SH-SY5Y (cell line): ENCODE measurements around the gene BARX1.

Source experiments
- GATA2 ChIP-seq: IDR thresholded peaks from 2 replicates; pipeline ENCODE4 v1.6.1; 2011; ENCODE audit warnings: mild to moderate bottlenecking, low read depth, low read length
- GATA3 ChIP-seq: IDR thresholded peaks from 2 replicates; pipeline ENCODE4 v1.6.1; 2011; ENCODE audit warnings: low read depth, mild to moderate bottlenecking, low read length, moderate library complexity

The BARX1 gene

GRCh38 chr9:93950619-93951601, 4.2 kb downstream of the BARX1 start:
- TF ChIP-seq GATA3 (no peak), GATA2 (no peak)

- TF ChIP-seq GATA2 = no peak
- TF ChIP-seq GATA3 = no peak
Observed at GRCh38 chr9:93949694-93950449, 5.3 kb downstream of the BARX1 start.

GRCh38 chr9:93949073-93949693, 6.0 kb downstream of the BARX1 start:
- TF ChIP-seq GATA2 (no peak), GATA3 (no peak)

GRCh38 chr9:93948441-93949072, 6.6 kb downstream of the BARX1 start:
- TF ChIP-seq GATA3 (no peak), GATA2 (no peak)

GRCh38 chr9:93947409-93948070, 7.6 kb downstream of the BARX1 start:
- TF ChIP-seq GATA2 (no peak), GATA3 (no peak)

- TF ChIP-seq GATA2 = no peak
- no peak for TF ChIP-seq GATA3
Observed at GRCh38 chr9:93946338-93946712, 8.8 kb downstream of the BARX1 start.

GRCh38 chr9:93945400-93946337, 9.5 kb downstream of the BARX1 start:
- TF ChIP-seq GATA2 = no peak
- no peak for TF ChIP-seq GATA3

- TF ChIP-seq GATA3 = no peak
- no peak for TF ChIP-seq GATA2
Observed at GRCh38 chr9:93944011-93944410, 11.1 kb downstream of the BARX1 start.

- TF ChIP-seq GATA2 (no peak), GATA3 (no peak)
Observed at GRCh38 chr9:93942161-93942560, 13.0 kb downstream of the BARX1 start.

GRCh38 chr9:93941493-93941892, 13.7 kb downstream of the BARX1 start:
- no peak for TF ChIP-seq GATA3
- no peak for TF ChIP-seq GATA2

GRCh38 chr9:93940951-93941350, 14.2 kb downstream of the BARX1 start:
- no peak for TF ChIP-seq GATA2
- no peak for TF ChIP-seq GATA3

GRCh38 chr9:93937193-93937592, 18.0 kb downstream of the BARX1 start:
- TF ChIP-seq GATA3 = no peak
- TF ChIP-seq GATA2 = no peak
